T47D (cell line): Measurements from ENCODE around the gene KCNJ12.

Experiments
- DNase-seq, 2 experiments: peaks; one replicate each; pipeline versions ENCODE4 v3.0.0 to v3.0.0-alpha.2; 2011 to 2012; ENCODE audit warnings: low read depth in 1 of 2, low spot score in 1 of 2
- JUND ChIP-seq: IDR thresholded peaks from 2 replicates; pipeline ENCODE4 v1.6.1; 2012; ENCODE audit warnings: low read depth
- in situ Hi-C: cut with HindIII; loops from 2 replicates; pipeline ENCODE4 v1.10.0; 2016; ENCODE audit warnings: low sequenced_read_pairs, low pct_unique_long_range_greater_than_20kb

Gene KCNJ12

DNA sequence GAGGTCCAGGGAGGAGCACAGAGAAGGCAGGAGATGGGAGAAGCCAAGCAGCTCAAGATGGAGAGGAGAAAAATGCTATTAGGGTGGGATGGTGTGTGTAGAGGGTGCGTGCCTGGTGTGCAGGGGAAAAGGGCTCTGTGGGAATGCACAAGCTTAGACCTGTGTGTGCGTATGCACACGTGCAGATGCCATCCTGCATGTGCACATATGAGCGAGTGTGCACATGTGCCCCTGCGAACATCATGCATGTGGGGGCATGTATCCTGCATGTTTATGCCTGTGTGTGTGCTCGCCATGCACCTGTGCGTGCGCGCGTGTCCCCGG lies 438 bp upstream of the KCNJ12 start:
- TF ChIP-seq JUND: no peak
- in situ Hi-C loops: no loop called here
- no peak for DNase-seq

DNA sequence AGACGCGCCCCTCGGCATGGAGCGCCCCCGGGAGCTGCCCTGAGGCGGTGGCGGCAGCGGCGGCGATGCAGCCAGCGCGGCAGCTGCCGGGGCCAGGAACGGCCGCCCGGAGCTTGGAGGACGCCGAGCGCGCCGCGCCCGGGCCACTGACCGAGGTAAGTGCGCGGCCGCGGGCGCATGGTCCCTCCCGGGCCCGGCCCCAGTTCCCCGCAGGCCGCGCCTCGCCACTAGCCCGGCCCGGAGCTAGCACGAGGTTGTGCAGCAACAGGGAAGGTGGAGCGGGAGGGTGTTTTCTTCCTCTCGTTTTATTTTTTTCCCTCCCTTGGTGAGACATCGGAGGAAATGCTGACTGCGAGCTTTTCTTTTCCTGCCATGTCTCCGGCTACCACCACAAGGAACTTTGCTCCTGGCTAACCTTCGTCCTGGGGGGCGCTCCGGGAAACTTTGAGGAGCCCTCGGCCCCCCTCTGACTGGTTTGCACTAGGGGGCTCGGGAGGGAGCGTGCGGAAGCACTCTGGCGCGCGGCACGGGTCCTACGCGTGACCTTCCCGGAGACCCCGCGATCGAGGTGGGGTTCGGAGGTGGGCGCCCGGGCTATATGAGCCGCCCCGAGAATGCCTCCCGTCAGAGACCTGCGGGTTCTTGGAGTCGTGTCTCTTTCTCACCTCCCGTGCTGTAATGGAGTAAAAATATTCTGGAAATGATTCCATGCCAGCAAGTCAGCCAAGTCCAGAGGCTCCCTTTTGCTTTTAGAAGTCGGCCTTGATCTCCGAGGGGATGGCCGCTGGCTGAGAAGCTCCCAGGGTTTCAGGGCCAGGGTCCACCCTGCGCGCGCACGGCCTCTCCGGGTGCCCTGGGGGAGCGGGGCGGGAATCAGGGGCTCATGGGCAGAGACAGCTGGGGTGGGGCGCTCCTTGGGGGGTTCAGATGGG lies 868 bp downstream of the KCNJ12 start:
- DNase-seq: peak in 1 of 2 experiments; percentile 23
- in situ Hi-C loops: no loop called here
- TF ChIP-seq JUND: no peak

- in situ Hi-C loops: no loop called here
These were observed 1.7 kb downstream of the KCNJ12 start for GRCh38 chr17:21377705-21378396.

GRCh38 chr17:21378553-21378952 lies 2.4 kb downstream of the KCNJ12 start:
- TF ChIP-seq JUND: no peak
- in situ Hi-C loops: no loop called here
- DNase-seq: no peak

More at GRCh38 chr17:21377705-21378396, 1.7 kb downstream of the KCNJ12 start:
- DNase-seq: no peak
- TF ChIP-seq JUND: no peak

- in situ Hi-C loops: no loop called here
- no peak for DNase-seq
- TF ChIP-seq JUND: no peak
These were observed 3.0 kb downstream of the KCNJ12 start for GRCh38 chr17:21379080-21379711.

DNA sequence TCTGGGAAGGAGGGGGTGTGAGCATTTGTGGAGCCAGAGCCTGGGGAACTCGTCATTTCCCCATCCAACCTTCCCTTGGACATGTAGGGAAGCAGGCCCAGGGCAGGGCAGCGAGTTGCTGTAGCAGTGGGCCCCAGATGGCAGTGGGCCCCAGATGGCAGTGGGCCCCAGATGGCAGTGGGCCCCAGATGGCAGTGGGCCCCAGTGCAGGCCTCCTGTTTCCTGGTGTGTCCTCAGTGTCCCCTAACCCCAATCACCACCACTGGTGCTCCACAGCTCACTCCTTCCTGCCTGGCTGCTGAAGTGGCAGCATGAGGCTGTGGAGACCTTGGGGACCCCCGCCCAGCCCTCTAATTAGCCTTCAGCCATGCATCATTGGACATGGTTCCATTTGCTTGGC lies 4.5 kb downstream of the KCNJ12 start:
- no peak for TF ChIP-seq JUND
- in situ Hi-C loops: no loop called here
- no peak for DNase-seq

DNA sequence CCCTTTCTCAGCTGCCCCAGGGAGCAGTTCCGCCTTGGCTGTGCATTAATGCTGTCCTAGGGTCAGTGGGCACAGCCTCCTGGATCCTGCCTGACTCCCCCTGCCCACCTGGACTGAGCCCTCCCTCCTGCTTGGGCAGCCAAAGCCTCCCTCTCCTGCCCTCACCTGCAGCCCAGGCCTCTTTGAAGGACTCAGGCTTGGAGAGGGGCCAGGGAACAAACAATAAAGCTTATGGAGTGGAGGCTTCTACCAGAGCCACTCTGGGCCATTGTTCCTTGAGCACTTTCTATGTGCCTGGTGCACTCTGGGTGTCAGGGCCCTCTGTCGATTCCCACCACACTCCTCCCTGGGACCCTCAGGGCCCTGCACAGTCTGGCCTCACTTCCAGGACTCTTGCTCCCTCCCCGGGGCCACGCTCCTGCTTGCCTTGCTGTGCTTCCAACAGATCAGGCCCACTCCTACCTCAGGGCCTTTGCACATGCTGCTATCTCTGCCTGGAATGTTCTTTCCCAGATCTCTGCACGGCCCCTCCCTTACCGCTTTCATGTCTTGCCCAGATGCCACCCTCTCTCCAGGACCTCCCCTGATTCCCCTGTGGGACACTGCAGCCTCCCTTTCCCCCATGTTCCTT lies 5.0 kb downstream of the KCNJ12 start:
- no peak for DNase-seq
- no peak for TF ChIP-seq JUND
- in situ Hi-C loops: no loop called here

DNA sequence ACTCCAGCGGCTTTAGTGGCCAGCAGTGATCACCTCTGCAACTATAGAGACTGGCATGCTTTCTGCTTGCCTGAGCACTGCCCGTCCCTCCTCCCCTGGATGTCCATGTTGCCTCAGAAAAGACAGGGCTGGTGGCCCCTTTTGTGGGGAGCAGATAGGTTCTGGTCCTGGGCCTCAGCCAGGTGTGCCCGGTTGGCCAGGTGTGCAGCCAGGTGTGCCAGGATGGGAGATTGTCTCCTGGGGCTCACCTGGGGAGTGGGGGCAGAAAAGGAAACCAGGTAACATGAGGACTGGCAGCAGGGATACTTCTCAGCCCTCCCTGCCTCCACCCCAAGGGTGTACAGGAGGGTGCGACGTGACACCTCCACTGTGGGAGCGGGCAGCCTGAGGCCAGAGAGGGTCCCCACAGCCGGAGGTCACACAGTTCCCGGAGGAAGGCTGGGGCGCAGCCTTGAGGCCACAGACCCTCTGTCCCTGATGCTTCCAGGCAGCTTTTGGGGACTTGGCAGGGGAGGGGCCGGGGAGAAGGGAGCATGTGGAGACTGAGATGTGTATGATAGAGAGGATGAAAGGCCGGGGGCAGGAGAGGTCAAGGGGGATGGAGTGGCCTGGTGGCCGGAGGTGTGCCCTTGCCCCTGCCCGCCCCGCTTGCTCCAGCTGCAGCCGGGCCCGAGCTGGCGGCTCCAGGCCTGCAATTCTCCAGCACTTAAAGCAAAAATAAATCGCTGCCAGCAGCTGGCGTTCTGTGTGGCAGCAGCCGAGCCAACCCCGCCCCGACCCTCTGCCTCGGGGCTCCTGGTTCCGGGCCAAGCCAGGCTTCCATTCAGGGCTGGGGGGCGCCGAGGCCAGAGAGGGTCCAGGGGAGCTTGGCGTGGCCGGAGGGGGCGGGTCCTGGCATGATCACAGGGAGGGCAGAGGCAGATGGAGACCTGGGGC lies 6.7 kb downstream of the KCNJ12 start:
- in situ Hi-C loops: no loop called here
- TF ChIP-seq JUND: no peak
- no peak for DNase-seq

- no peak for DNase-seq
- in situ Hi-C loops: no loop called here
- TF ChIP-seq JUND: no peak
These were observed 9.2 kb downstream of the KCNJ12 start for GRCh38 chr17:21385281-21385845.

DNA sequence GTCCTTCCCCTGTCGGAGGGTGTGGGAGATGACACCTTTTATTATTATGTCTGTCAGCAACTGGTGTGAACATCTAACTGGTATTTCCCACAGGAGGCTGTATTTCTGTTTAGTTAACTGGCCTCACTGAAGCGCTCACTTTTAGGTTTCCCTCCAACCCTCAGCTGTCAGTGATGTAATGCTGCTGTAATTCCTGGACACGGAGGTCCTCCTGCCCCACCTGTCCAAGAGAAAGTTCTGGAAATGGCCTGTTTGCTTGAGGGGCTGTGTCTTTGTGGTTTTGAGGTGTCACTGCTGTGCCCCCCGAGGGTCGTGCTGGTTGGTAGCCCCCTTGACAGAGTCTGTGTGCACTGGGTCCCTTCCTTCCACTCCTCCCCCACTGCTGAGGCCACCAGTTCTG lies 11.5 kb downstream of the KCNJ12 start:
- TF ChIP-seq JUND: no peak
- in situ Hi-C loops: no loop called here
- no peak for DNase-seq

- TF ChIP-seq JUND: no peak
- in situ Hi-C loops: no loop called here
- DNase-seq: no peak
These were observed 11.9 kb downstream of the KCNJ12 start for GRCh38 chr17:21388066-21388465.
